GM18870 (cell line): ENCODE measurements around the gene TMEM163.
"Not testable (repeated sequence)": the region's sequence is repeated elsewhere in the genome, so short reads cannot be mapped to it uniquely, and the experiment has no call there.

ENCODE experiments used
- ATAC-seq: cut with Tn5 transposase; IDR thresholded peaks from one replicate; pipeline ENCODE4 v1.9.1; 2021; ENCODE audit warnings: moderate library complexity; ENCODE audit not compliant: unreplicated experiment

The TMEM163 gene

GRCh38 chr2:134623796-134624195 is 95.0 kb downstream of the TMEM163 start:
- peak; percentile 96 for ATAC-seq

- no peak for ATAC-seq
Measured at GRCh38 chr2:134623046-134623445, 95.8 kb downstream of the TMEM163 start.

- no peak for ATAC-seq
Measured at GRCh38 chr2:134621939-134622705, 96.7 kb downstream of the TMEM163 start.

- no peak for ATAC-seq
Measured at GRCh38 chr2:134619250-134619649, 99.5 kb downstream of the TMEM163 start.

GRCh38 chr2:134615480-134615879 is 103.3 kb downstream of the TMEM163 start:
- ATAC-seq: not testable (repeated sequence)

GRCh38 chr2:134611316-134611715 is 107.5 kb downstream of the TMEM163 start:
- no peak for ATAC-seq

GRCh38 chr2:134610871-134611270 is 107.9 kb downstream of the TMEM163 start:
- ATAC-seq: no peak

GRCh38 chr2:134609924-134610513 is 108.8 kb downstream of the TMEM163 start:
- no peak for ATAC-seq

- ATAC-seq: no peak
Measured at GRCh38 chr2:134603966-134604365, 114.8 kb downstream of the TMEM163 start.

GRCh38 chr2:134602666-134603065 is 116.1 kb downstream of the TMEM163 start:
- ATAC-seq: no peak

GRCh38 chr2:134601264-134601663 is 117.5 kb downstream of the TMEM163 start:
- no peak for ATAC-seq

GRCh38 chr2:134600208-134600607 is 118.6 kb downstream of the TMEM163 start:
- no peak for ATAC-seq

- ATAC-seq: no peak
Measured at GRCh38 chr2:134599236-134599635, 119.6 kb downstream of the TMEM163 start.

- no peak for ATAC-seq
Measured at GRCh38 chr2:134594399-134594798, 124.4 kb downstream of the TMEM163 start.

GRCh38 chr2:134593519-134593918 is 125.3 kb downstream of the TMEM163 start:
- no peak for ATAC-seq

- no peak for ATAC-seq
Measured at GRCh38 chr2:134592377-134592776, 126.4 kb downstream of the TMEM163 start.

GRCh38 chr2:134591526-134591925 is 127.3 kb downstream of the TMEM163 start:
- no peak for ATAC-seq

GRCh38 chr2:134590679-134591078 is 128.1 kb downstream of the TMEM163 start:
- ATAC-seq: no peak

GRCh38 chr2:134589171-134590083 is 129.4 kb downstream of the TMEM163 start:
- ATAC-seq: not testable (repeated sequence)

GRCh38 chr2:134588556-134588955 is 130.2 kb downstream of the TMEM163 start:
- ATAC-seq: no peak

- ATAC-seq: no peak
Measured at GRCh38 chr2:134586326-134586965, 132.4 kb downstream of the TMEM163 start.
